Thyroid gland (tissue), 4 donors: ENCODE measurements around the gene CTNNA3. TPM values are rescaled to one million over a fixed set of nuclear protein-coding genes. Genes with fewer than 3 reads are reported as not detected.

Source experiments
- DNase-seq, 2 donors: peaks; one replicate each; pipeline ENCODE4 v3.0.0-alpha.2; 2019
- H3K27ac ChIP-seq, 3 donors: fragments of 200-600 bp; sonication (generic); 1 replicate in 2 of 3; 2 replicates in 1 of 3; pipeline ENCODE4 v1.5.1; 2016 to 2019; ENCODE audit warnings: mild to moderate bottlenecking in 1 of 3, moderate library complexity in 1 of 3
- H3K27me3 ChIP-seq: fragments of 200-600 bp; sonication (generic); one replicate; pipeline ENCODE4 v1.5.1; 2019
- H3K36me3 ChIP-seq, 2 donors: fragments of 200-600 bp; sonication (generic); one replicate each; pipeline ENCODE4 v1.5.1; 2016 to 2019
- H3K4me1 ChIP-seq, 2 donors: fragments of 200-600 bp; sonication (generic); one replicate each; pipeline ENCODE4 v1.5.1; 2017 to 2019
- H3K4me3 ChIP-seq, 3 donors: fragments of 200-600 bp; sonication (generic); replicated peaks in 1 of 3; 1 replicate in 2 of 3; 2 replicates in 1 of 3; pipeline ENCODE4 v1.5.1; 2016; ENCODE audit warnings: mild to moderate bottlenecking in 1 of 3
- H3K9me3 ChIP-seq: fragments of 200-600 bp; sonication (generic); one replicate; pipeline ENCODE4 v1.5.1; 2017
- POLR2A ChIP-seq, 2 donors: fragments of 450-650 bp; IDR thresholded peaks; one replicate each; pipeline ENCODE4 v1.6.1; 2017; ENCODE audit warnings: antibody characterized with exemption in 2 of 2, mild to moderate bottlenecking in 2 of 2, moderate library complexity in 1 of 2
- WGBS, 2 donors: methylation state at CpG; one replicate each; pipeline ENCODE4 v1.1.5; 2017; 5-methylcytosine and 5-hydroxymethylcytosine counted together
- intact Hi-C: fragments of 100-400 bp; cut with DNase I; formaldehyde crosslinking; loops from one replicate; pipeline ENCODE4 v1.15.1; 2023
- total RNA-seq, 4 donors: library from RNA; depleted of rRNA; stranded (reverse); fragments of >200 nt; gene quantifications; one replicate each; pipeline ENCODE4 v1.2.3, GENCODE V29; 2016
- TF ChIP-seq, protein P1 (sequence below), 6 experiments: fragments of 200-600 bp in 3 of 6; fragments of 450-650 bp in 3 of 6; sonication (generic) in 3 of 6; IDR thresholded peaks; one replicate each; pipeline ENCODE4 v1.5.1; 2016 to 2019; ENCODE audit warnings: antibody characterized with exemption in 6 of 6, mild to moderate bottlenecking in 2 of 6, inconsistent platforms in 1 of 6, moderate library complexity in 1 of 6

CTNNA3 gene
- total RNA-seq, 4 donors from 2014 or later, result 0.11 to 0.79 (median 0.13) TPM; not detected in 1

DNA sequence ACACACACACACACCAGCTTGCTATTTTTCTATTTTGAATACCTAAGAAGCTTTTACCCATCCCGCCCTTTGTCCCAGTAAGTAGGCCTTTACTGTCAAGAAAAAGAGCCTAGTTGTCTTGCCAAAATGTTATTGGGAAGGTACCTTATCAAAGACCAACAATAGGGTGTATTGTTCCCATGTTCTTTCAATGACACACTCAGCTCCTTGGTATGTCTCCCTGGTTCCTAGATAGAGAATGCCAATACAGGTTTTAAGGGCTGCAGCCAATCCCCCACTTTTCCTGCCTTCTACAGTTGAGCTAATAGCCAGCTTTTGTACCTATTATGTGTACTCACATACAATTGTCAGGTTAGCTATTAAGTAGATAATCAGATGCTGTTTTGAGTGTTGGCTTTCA, 862.1 kb downstream of the CTNNA3 start:
- H3K27ac ChIP-seq, result no peak overlapping the region
- 36 to 50% methylated on average over 1 of the region's 1 CpG for WGBS, 2 donors
- no peak overlapping the region for H3K4me3 ChIP-seq
- no peaks in the 10 kb centered on the region for H3K36me3 ChIP-seq
- TF ChIP-seq POLR2A (IDR thresholded peaks at IDR 0.05), result no peak
- TF ChIP-seq, protein P1, sequence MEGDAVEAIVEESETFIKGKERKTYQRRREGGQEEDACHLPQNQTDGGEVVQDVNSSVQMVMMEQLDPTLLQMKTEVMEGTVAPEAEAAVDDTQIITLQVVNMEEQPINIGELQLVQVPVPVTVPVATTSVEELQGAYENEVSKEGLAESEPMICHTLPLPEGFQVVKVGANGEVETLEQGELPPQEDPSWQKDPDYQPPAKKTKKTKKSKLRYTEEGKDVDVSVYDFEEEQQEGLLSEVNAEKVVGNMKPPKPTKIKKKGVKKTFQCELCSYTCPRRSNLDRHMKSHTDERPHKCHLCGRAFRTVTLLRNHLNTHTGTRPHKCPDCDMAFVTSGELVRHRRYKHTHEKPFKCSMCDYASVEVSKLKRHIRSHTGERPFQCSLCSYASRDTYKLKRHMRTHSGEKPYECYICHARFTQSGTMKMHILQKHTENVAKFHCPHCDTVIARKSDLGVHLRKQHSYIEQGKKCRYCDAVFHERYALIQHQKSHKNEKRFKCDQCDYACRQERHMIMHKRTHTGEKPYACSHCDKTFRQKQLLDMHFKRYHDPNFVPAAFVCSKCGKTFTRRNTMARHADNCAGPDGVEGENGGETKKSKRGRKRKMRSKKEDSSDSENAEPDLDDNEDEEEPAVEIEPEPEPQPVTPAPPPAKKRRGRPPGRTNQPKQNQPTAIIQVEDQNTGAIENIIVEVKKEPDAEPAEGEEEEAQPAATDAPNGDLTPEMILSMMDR (IDR thresholded peaks at IDR 0.05), result no peak
- H3K27me3 ChIP-seq, result no peaks in the 10 kb centered on the region
- DNase-seq, result no peak
- H3K9me3 ChIP-seq, result no peaks in the 10 kb centered on the region
- intact Hi-C loops, result no loop called here
- no peaks in the 10 kb centered on the region for H3K4me1 ChIP-seq

DNA sequence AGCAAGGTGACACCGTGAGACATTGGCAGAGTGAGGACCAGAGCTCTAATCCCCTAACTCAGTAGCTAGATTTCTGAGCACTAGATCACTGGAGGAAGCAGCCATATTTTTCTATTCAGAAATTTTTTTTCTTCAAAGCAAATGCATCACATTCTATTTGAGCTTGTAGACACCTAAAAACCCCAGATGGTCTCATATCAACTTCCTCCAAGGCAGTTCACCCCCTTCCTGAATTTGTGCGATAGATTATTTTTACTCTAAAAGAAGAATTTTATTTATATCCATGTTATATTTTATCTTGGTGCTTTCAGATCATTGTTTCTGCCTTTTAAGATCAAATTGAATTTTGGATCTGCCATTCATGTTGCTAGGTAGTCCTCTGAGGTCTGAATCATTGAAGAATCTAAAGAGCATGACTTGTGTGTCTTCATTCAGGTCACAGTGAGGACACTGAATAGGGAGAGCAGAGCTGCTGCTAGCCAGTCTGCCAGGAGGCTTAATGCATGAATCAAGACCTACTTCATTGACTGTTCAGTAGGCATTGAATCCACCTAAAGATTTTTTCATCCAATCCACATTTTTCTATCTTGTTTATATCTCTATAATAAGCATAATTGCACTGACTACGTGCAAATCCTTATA, 863.1 kb downstream of the CTNNA3 start:
- no peak for DNase-seq
- H3K36me3 ChIP-seq, result no peaks in the 10 kb centered on the region
- no peak overlapping the region for H3K27ac ChIP-seq
- H3K9me3 ChIP-seq, result no peaks in the 10 kb centered on the region
- intact Hi-C loops, result no loop called here
- WGBS, 2 donors, result 59 to 85% methylated on average over 3 of the region's 3 CpGs
- TF ChIP-seq POLR2A (IDR thresholded peaks at IDR 0.05), result no peak
- TF ChIP-seq, protein P1 (IDR thresholded peaks at IDR 0.05), result no peak
- H3K4me3 ChIP-seq, result no peak overlapping the region
- H3K4me1 ChIP-seq, result no peaks in the 10 kb centered on the region
- no peaks in the 10 kb centered on the region for H3K27me3 ChIP-seq

DNA sequence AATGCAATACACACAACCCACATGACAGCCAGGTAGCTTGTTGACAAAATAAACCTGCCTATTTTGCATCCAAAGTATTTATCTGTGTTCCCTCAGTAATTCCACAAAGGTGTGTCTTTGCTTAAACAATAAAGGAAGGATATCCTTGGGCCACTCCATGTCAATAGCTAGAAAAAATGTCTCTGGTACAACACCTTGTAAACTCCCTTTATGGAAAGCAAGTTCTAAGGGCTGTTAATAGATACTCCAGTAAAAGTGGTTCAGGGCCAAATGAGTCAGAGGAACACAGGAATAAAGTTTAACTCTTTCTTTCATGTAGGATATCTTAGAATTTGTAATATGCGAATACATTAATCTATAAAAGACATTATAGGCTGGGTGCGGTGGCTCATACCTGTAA, 867.0 kb downstream of the CTNNA3 start:
- no peak for DNase-seq
- H3K4me1 ChIP-seq, result no peaks in the 10 kb centered on the region
- intact Hi-C loops, result no loop called here
- H3K9me3 ChIP-seq, result no peaks in the 10 kb centered on the region
- no peak overlapping the region for H3K4me3 ChIP-seq
- H3K36me3 ChIP-seq, result no peaks in the 10 kb centered on the region
- WGBS, 2 donors, result 92 to 95% methylated on average over 2 of the region's 2 CpGs
- no peaks in the 10 kb centered on the region for H3K27me3 ChIP-seq
- no peak overlapping the region for H3K27ac ChIP-seq
- TF ChIP-seq, protein P1 (IDR thresholded peaks at IDR 0.05), result no peak
- no peak for TF ChIP-seq POLR2A (IDR thresholded peaks at IDR 0.05)

DNA sequence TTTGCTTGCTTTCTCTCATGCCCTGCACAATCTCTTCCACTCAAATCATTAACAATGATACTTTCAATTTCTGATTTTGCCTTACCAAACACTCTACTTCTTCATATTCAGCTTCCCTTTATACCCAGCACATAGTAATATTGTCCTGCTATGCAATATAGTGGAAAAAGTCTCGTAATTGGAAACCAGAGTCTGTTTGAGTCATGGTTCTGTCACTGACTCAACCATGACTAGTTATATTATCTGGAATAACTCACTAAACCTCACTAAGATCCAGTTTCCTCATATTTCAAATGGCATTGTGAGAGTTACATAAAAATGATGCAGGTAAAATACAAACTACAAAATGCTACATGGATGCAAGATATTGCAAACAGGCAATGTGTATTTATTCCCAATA, 868.6 kb downstream of the CTNNA3 start:
- no peaks in the 10 kb centered on the region for H3K4me1 ChIP-seq
- TF ChIP-seq POLR2A (IDR thresholded peaks at IDR 0.05), result no peak
- TF ChIP-seq, protein P1 (IDR thresholded peaks at IDR 0.05), result no peak
- no peaks in the 10 kb centered on the region for H3K27me3 ChIP-seq
- H3K4me3 ChIP-seq, result no peak overlapping the region
- no peak overlapping the region for H3K27ac ChIP-seq
- WGBS, 2 donors, result 69 to 83% methylated on average over 1 of the region's 1 CpG
- no peaks in the 10 kb centered on the region for H3K36me3 ChIP-seq
- DNase-seq, result no peak
- no peaks in the 10 kb centered on the region for H3K9me3 ChIP-seq
- intact Hi-C loops, result no loop called here

DNA sequence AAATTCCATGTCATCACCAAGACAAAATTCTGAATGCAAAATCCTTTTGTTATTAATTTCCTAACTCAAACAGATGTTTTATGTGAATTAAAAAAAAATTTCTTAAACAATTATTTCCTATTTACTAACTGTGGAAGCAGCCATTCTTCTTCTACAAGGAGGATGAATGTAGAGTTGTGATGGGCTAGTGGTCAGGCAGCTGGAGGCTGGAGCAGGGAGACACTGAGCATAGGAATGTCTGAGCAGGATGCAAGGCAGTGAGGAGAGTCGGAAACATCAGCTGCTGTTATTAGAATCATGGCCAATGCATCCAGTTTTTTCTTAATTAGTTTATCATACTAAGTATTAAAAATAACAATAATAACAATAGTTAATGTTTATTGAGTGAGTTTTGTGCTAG, 872.7 kb downstream of the CTNNA3 start:
- Histone ChIP-seq H3K4me1 (no peaks in the 10 kb centered on the region), H3K27ac (no peak overlapping the region), H3K36me3 (no peaks in the 10 kb centered on the region), H3K27me3 (no peaks in the 10 kb centered on the region), H3K4me3 (no peak overlapping the region), H3K9me3 (no peaks in the 10 kb centered on the region)
- DNase-seq, result no peak
- no peak for TF ChIP-seq POLR2A (IDR thresholded peaks at IDR 0.05)
- TF ChIP-seq, protein P1 (IDR thresholded peaks at IDR 0.05), result no peak
- WGBS, 2 donors, result 90 to 93% methylated on average over 1 of the region's 1 CpG
- intact Hi-C loops, result no loop called here
